GM19043 (cell line): Measurements from ENCODE around the gene TTC21A.

ENCODE experiments used
- ATAC-seq: cut with Tn5 transposase; IDR thresholded peaks from one replicate; pipeline ENCODE4 v1.9.1; 2021; ENCODE audit warnings: low read depth; ENCODE audit not compliant: unreplicated experiment

TTC21A gene

DNA sequence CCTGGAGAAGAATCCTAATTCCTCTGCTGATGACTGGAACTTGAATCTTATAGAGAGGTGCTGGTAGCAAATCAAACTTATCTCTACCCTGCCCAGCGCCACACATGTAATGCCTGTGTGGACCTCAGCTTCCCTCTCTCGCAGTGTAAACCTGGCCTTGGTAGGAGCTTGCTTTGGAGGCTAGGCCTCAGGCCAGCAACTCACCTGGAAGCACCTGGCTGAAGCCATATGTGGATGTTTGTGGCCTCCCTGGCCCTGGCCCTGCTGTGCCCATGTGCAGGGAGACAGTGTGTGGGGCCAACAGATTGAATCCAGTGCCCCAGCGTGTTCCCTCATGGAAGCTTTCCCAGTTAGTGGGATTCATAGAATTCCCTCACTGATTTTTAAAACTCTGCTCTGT, 8.4 kb downstream of the TTC21A start:
- no peak for ATAC-seq

DNA sequence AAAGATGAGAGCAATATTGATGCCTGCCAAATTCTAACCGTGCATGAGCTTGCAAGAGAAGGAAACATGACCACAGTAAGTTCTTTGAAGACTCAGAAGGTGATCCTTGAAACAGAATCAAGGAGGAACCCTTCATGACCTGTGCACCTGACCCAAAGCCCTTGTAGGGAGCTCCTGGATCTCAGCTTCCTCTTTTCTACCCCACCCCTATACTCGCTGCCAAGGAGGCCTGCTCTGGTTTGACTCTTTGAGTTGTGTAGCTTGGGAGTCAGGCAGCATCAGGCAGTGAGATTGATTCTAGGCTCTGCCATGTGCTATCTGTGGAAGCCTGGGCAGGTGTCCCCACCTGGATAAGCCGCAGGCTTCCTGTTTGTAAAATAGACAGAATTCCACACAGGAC, 10.6 kb downstream of the TTC21A start:
- ATAC-seq, result no peak

DNA sequence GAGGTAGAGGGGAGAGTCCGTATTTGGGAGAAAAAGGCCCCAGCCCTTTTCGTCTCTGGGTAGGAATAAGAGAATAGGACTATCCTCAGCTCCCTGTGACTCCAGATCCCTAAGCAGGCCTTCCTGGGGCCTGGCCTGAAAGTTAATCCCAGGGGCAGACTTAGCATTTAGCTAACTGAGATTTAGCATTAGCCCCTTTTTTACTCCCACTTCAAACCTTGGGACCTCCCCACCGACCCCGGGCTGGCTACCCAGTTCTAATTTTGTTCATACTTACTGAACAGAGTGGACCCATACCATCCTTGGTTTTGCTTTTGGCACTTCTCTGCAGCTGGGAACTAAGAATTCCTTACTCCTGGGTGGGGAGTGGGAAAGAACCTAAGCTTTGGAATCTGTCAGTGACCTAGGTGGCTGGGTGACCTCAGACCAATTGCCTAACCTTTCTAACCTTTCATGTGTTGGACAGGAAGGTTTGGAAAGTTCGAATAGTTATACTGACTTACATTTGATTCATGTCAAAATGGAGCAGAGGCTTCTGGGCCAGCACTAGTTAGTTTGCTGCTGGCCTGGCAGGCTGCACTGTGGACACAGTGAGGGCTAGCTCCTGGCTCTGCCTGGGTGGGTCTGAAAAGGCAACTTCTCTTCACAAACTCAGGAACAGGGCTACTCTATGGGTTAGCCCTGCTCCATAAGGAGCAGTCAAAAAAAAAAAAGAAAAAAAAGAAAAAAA, 11.6 kb downstream of the TTC21A start:
- ATAC-seq, result no peak

DNA sequence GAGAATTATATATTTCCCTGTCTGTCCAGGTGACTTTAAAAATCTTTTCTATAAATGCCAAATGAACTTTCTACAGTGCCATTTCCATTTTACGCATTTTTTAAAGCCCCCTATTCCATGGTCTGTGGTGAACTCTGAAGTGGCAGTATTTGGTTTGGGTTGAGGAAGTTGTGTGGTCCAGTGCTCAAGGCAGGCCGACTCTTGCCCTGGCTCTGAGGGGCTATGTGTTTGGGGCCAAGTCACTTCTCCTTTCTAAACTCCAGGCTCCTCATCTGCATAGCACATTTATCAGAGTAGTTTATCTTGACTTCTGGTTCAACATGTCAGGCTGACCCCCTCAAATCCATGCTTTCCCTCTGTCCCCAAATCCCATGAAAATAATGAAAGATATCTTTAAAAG, 14.1 kb downstream of the TTC21A start:
- no peak for ATAC-seq

DNA sequence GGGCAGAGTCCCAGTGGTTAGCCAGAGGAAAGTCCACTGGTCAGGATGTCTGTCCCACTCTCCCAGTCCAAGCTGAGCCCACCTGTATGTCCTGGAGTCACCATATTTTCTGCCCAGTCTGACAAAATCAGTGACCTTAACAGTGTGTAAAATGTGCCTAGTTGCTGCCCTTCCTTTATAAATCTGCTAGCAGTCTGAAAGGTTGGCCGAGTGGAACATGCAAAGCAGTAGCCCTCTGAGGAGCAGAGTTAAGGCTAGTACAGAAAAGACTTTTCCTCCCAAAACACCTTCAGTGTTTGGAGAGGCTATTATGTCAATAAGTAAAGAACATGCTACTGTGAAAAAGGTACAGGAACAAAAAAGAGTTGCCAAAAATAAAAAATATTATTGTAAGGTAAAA, 15.3 kb downstream of the TTC21A start:
- ATAC-seq, result peak; percentile 58

DNA sequence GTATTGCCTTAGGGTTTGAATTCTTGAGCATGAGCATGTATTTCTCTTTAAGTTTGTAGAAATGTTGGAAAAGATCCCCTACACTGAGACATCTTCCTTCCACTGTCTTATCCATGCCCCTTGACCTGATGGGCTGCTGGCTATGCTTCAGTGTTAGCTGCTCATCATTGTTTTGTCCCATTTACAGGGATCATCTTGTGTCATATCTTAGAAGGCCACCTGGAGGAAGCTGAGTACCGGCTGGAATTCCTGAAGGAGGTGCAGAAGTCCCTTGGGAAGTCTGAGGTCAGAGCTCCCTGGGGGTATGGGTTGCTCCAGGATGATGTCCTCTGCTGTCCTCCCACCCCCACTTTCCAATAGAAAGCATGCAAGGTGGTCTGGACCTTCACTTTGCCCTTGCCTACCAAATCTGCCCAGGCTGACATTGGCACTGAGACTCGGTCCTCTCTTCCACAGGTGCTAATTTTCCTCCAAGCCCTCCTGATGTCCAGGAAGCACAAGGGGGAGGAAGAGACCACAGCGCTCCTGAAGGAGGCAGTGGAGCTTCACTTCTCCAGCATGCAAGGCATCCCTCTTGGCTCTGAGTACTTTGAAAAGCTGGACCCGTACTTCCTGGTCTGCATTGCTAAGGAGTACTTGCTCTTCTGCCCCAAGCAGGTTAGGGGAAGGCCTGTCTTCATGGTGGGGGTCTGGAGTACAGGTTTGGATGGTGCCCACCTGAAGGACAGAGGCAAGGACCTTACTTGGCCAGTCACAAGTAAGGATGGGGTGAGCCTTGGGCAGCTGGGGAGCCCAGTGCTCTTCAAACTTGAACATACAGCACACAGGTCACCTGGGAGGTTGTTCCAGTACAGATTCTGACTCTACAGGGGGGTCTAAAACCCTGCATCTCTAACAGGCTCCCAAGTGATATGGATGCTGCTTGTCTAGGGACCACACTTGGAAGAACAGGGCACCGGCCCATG, 17.7 kb downstream of the TTC21A start:
- no peak for ATAC-seq

DNA sequence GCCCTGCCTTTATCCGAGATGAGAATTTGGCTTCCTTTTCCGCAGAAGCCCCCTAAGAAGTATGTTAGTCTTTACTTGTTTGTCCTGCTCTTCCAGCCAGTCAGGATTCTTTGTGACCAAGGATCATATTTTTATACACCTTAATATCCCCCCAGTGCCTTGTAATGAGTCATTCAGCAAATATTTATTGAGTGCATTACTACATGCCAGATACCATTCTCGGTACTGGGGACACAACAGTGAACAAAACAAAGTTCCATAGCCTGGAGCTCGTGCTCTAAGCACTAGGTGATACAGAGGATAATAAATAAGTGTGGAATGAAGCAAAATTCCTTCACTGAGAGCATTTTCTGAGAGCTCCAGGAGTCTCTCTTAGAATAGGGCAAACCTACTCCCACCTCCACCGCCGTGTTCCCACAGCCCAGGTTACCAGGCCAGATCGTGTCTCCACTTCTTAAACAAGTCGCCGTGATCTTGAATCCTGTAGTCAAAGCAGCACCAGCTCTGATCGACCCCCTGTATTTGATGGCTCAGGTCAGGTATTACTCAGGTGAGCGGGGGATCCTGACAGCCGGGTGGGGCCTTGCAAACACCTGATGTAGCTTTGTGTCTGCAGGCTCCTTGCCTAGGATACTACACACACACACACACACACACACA, 18.5 kb downstream of the TTC21A start:
- no peak for ATAC-seq

DNA sequence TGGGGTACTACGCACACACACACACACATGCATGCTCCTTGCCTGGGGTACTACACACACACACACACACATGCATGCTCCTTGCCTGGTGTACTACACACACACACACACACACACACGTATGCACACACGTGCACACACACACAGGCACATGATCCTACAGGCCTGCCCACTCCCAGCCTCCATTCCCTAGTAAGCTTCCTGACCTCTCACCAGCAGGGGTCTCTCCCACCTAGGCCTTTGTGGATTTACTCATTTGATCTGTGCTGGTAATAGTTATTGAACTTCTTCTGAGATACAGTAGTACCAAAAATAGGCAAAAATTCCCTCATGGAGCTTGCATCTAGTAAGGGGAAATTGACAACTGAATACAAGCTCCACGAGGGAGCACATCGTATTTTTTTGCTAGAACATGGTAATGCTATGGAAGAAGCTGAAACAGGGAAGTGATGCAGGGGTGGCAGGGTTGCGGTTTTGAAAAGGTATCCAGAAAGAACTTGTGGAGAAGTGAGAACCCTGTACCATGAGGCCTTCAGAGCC, 19.1 kb downstream of the TTC21A start:
- no peak for ATAC-seq

DNA sequence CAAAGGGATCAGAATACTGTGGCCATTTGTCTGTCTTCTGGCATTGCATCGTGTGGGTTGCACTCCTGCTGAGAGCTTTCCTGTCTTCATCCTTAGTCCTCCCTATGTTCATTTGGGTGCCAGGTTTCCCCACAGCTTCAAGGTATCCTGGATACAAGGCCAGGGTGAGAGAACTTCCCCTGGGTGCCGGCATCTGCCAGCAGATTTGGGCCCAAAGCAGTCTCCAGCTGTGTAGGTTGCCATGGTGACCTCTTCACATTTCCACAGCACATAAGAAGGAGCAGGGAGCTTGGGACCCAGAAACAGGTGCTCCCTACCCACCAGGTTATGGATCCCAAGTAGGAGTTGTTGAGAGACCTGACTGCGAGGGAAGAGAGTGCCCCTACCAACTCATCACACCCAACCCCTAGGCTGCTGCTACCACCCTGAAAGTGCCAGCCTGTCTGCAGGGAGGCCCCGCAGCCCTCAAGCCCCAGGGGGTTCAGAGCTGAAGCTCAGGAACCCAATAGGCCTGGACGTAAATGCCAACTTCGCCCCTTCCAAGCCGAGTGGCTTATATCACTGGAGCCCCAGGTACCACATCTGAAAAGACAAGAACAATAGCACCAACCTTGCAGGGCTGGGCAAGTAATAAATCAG, 19.9 kb downstream of the TTC21A start:
- ATAC-seq, result no peak

DNA sequence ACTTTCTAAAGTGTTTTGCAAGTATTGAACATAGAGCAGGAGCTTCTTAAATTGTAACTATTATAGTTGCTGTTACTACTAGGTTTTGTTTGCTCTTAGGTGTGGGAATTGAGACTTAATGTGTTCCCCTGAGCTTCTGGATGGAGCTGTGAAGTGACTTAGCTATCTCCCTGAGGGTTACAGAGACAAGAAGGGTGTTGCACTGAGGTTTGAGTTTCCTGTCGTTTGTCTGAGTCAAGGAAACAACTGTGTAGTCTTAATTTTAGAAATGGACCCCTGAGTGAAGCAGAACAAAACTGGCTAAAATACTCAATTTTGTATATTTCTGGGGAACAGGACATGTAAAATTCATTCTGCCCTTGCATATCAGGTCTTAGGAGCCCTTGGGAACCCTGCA, 20.4 kb downstream of the TTC21A start:
- ATAC-seq, result no peak

DNA sequence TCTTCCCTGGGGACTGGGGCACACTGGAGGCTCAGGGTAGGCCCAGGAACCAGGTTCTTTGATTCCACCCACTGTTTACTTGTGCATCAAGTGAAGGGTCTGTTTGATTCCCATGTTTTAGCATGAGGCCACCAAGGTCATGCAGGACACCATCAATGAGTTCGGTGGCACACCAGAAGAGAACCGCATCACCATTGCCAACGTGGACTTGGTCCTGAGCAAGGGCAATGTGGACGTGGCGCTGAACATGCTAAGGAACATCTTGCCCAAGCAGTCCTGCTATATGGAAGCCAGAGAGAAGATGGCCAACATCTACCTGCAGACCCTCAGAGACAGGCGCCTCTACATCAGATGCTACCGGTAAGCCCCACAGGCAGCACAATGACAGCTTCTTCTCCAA, 21.5 kb downstream of the TTC21A start:
- ATAC-seq, result no peak

DNA sequence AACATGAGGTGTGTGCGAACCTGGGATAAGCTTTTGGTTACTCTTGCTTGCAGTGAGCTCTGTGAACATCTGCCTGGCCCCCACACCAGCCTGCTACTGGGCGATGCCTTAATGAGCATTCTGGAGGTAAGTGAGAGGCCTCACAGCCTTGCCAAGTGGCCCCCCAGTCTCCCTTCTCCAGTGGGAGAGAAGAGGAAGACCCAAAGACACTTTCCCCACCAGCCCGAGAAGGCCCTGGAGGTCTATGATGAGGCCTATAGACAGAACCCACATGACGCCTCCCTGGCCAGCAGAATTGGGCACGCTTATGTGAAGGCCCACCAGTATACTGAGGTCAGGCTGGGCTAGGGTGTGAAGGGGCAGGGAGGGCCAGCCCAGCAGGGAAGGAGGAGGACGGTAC, 22.5 kb downstream of the TTC21A start:
- ATAC-seq, result no peak

DNA sequence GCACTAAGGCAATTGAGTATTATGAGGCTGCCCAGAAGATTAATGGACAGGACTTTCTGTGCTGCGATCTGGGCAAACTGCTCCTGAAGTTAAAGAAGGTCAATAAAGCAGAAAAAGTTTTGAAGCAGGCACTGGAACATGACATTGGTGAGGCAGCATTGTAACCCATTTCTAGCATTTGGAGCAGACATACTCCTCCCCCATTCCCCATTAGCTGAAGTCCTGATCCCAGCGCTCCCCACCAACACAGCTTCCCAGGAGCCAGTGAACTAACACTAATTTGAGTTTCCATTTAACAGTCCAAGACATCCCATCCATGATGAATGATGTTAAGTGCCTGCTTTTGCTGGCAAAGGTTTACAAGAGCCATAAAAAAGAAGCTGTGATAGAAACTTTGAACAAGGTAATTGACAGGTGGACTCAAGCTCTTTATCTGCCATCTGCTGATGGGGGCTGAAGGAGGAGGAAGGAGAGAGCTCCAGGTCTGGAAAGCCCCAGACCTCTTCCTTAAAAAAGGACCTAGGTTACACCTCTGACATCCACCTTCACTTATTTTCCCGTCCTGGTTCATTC, 23.3 kb downstream of the TTC21A start:
- ATAC-seq, result no peak

DNA sequence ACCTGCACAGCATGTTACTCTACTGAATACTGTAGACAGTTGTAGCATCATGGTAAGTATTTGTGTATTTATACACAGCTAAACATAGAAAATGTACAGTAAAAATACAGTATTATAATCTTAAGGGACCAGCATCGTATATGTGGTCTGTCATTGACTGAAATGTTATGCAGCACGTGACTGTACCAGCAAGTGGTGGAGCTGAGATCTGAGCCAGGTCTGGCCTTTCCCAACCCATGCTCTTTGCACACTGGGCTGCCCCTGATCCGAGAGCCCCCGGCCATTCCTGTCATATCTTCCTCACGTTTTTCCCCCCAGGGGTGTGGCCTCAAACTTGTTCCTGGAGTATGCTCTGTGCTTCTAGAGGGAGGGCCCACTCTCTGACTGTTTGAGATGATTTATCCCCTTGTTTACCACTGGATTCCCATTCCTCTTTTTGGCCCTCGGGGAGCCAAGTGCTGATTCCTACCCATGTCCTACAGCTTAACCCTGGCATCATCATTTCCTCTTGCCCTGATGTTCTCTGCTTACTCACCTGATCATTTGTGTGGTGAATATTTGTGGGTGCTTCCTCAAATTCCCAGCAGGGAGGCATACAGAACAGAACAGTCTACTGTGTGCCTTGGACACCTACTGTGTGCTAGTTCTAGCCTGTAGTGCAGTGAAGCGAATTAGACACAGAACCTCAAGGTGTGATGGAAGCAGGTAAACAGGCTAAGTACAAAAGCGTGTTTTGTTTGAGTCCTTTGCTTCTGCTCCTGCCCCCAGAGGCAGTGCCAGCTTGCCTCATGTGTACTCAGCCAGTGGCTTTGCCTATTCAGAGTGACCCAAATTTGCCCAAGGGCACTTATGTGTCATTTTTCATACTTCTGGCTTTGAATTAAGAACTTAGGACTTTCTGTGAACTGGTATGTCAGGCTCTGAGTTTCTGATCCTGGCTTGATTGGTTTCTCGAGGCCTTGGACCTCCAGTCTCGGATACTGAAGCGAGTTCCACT, 24.9 kb downstream of the TTC21A start:
- no peak for ATAC-seq

DNA sequence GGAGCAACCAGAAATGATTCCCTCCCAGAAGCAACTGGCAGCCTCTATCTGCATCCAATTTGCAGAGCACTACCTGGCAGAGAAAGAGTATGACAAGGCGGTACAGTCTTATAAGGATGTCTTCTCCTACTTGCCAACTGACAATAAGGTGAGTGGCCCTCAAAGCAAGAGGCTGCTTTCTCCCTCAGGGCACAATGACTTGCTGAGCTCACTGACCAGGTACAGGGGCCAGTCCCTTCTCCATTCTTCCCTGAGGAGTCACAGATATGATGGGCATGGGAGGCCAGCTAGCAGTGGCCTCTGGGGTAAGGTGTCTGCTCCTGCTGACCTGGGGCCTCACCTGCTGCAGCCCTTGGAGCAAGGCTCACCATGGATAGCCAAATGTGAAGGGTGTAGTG, 25.6 kb downstream of the TTC21A start:
- no peak for ATAC-seq

DNA sequence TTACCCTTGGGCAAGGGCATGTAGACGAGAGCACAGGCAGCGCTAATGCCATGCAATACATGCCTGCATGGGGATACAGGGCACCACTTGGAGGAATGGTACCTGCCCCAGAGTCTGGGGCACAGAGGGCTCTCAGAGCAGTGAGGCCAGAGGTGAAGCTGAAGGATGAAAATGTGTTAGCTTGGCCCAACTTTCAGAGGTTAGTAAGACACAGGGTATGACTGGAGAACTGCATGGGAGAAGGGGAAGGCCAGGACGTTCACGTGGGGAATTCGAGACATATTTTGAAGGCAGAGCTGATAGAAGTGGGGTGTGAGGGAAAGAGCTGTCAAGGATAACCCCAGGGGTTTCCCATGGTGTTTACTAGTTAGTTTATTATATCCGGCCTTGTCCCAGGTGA, 26.3 kb downstream of the TTC21A start:
- no peak for ATAC-seq

DNA sequence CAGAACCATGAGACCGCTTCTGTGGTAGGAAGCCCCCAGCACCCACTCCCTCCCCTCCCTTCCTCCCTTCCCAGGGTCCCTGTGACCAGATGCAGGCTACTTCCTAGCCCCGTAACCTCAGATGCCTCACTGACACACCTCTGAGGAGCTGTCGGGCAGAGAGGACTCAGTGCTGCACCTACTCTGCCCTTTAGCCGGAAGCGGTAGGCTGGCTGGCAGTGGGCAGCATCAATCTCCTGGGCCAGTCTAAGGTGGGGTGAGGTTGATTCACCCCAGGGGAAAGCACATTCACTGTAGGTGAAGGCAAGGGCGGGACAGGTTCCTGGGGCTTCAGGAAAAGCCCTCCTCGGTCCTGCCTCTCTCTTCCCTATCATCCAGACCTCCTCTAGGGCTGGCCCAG, 26.8 kb downstream of the TTC21A start:
- ATAC-seq, result no peak

DNA sequence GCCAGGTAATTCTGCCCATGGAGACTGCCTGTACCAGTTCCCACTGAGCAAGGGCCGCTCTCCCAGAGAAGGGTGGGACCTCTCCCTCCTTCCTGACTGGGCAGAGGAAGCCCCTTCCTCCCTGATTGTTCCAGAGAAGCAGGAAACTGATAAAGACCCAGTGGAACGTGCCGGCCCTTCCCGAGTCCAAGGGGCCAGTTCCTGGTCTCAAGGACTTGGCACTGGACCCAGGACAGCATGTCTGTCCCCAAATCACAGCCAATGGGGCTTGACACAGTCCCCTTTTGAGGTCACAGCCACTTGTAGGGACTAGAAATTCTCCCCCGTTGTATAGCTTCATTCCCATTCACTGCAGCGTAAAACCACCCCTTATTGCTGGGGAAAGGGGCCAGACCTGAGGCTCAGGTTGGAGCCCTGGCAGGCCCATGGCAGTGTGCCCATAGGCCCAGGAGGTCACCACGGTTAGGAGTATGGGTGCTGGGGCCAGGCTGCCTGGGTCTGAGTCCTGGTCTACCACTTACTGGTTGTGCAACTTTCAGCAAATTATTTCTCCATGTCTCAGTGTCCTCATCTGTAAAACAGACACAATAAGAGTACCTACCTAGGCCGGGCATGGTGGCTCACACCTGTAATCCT, 27.8 kb downstream of the TTC21A start:
- ATAC-seq, result no peak
